Measurements from ENCODE around the gene CLEC19A. TPM values are rescaled to one million over a fixed set of nuclear protein-coding genes. Genes with fewer than 3 reads are reported as not detected.
"Not testable (repeated sequence)": the region's sequence is repeated elsewhere in the genome, so short reads cannot be mapped to it uniquely, and the experiment has no call there.

The CLEC19A gene
- total RNA-seq, 1 donor from 2014 or later = not detected

DNA sequence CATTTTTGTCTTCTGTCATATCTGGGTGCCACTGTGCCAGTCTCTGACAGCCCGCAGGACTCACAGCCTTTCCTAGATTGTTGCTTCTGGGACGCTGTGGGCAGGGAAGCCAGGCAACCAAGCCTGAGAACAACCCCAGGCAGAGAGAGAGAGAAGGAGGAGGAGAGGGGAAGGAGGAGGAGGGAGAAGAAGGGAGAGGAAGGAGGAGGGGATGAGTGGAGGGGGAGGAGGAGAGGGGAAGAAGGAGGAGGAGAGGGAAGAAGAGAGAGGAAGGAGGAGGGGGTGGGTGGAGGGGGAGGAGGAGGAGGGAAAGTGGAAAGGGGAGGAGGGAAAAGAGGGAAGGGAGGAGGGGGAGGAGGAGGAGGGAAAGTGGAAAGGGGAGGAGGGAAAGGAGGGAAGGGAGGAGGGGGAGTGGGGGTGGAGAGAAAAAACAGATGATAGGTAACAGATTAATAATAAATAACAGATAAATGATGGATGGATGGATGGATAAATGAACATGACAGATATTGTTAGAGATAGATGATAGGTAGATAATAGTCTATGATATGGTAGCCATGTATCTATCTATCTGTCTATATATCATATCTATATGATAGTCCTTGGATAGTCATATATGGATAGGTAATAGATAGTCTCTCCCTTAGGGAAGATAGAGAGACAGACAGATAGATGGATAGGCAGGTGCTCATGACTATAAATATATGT lies 29.3 kb downstream of the CLEC19A start:
- H3K4me3 ChIP-seq (ENCODE audit: low read depth, low read length) = no peak overlapping the region
- DNase-seq (ENCODE audit: low read depth) = no peak
- TF ChIP-seq, protein P1, sequence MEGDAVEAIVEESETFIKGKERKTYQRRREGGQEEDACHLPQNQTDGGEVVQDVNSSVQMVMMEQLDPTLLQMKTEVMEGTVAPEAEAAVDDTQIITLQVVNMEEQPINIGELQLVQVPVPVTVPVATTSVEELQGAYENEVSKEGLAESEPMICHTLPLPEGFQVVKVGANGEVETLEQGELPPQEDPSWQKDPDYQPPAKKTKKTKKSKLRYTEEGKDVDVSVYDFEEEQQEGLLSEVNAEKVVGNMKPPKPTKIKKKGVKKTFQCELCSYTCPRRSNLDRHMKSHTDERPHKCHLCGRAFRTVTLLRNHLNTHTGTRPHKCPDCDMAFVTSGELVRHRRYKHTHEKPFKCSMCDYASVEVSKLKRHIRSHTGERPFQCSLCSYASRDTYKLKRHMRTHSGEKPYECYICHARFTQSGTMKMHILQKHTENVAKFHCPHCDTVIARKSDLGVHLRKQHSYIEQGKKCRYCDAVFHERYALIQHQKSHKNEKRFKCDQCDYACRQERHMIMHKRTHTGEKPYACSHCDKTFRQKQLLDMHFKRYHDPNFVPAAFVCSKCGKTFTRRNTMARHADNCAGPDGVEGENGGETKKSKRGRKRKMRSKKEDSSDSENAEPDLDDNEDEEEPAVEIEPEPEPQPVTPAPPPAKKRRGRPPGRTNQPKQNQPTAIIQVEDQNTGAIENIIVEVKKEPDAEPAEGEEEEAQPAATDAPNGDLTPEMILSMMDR (conservative IDR thresholded peaks at IDR 0.05; ENCODE audit: low read depth, low read length) = no peak

DNA sequence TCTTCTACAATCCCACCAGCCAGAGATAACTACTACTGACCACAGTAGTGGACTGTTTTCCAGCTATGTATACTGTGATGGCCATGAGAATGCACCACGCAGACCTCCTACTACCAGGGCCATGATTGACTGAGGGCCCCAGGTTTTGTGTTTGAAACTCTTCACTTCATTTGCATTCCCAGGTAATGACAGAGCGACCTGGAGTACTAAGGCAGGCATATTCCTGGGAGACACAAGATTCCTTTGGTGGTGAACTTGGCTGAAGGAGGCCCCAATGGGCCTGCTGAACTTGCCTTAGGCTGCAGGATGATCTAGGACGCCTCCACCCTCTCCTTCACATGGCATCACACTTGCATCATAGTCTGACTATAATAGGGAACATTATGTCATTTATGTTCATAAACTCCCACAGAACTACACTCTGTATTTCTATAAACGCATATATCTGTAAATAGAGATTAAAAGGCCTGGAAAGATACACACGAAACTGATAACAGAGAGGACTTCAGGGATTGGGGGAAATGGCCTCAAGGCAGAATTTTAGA lies 30.4 kb downstream of the CLEC19A start:
- H3K4me3 ChIP-seq (ENCODE audit: low read depth, low read length) = no peak overlapping the region
- DNase-seq (ENCODE audit: low read depth) = no peak
- TF ChIP-seq, protein P1 (conservative IDR thresholded peaks at IDR 0.05; ENCODE audit: low read depth, low read length) = no peak

DNA sequence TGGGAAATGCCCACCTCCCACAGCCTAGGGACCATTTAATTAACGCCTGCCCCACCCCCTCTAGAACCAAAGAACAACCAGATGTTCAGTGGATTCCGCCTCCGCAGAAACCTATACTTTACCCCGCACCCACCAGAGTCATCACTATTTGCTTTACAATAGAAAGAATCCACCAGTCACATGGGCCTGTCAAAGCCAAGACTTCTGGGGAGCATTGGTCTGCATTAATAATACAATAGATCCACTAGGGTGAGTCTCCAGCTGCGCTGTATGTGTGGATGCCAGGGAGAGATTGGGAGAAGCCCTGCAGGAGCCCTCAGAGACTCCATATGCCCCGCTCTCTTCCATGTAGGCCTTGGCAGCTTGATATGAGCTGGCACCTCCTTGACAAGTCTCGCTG lies 31.3 kb downstream of the CLEC19A start:
- TF ChIP-seq, protein P1 (conservative IDR thresholded peaks at IDR 0.05; ENCODE audit: low read depth, low read length) = no peak
- no peak overlapping the region for H3K4me3 ChIP-seq (ENCODE audit: low read depth, low read length)
- DNase-seq (ENCODE audit: low read depth) = no peak

DNA sequence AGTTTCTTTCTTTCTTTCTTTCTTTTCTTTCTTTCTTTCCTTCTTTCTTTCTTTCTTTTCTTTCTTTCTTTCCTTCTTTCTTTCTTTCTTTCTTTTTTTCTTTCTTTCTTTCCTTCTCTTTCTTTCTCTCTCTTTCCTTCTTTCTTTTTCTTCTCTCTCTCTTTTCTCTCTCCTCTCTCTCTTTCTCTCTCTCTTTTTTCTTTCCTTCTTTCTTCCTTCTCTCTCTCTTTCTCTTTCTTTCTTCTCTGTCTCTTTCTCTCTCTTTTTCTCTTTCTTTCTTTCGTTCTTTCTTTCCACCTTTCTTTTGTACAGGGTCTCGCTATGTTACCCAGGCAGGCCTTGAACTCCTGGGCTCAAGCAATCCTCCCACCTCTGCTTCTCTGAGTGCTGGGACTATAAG lies 35.7 kb downstream of the CLEC19A start:
- not testable (repeated sequence) for DNase-seq (ENCODE audit: low read depth); H3K4me3 ChIP-seq (ENCODE audit: low read depth, low read length)

DNA sequence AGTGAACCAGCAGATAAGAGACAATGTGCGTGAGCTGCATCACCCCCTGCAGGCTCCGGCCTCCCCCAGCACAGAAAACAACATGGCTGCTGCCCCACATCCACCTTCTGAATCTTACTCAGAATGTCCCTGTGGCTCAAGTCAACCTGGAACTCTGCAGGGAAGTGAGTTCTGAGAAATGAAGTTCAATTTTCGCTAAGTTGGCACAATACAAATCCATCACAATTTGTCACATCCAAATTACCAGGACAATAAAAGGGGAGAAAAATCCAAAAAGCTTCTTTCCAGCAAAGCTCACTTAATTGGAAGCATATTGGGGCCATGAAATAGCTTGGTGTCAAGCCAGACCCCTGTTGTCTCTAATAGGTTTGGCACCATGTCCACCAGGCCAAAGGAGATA lies 38.1 kb downstream of the CLEC19A start:
- DNase-seq (ENCODE audit: low read depth) = no peak
- TF ChIP-seq, protein P1 (conservative IDR thresholded peaks at IDR 0.05; ENCODE audit: low read depth, low read length) = no peak
- H3K4me3 ChIP-seq (ENCODE audit: low read depth, low read length) = no peak overlapping the region

DNA sequence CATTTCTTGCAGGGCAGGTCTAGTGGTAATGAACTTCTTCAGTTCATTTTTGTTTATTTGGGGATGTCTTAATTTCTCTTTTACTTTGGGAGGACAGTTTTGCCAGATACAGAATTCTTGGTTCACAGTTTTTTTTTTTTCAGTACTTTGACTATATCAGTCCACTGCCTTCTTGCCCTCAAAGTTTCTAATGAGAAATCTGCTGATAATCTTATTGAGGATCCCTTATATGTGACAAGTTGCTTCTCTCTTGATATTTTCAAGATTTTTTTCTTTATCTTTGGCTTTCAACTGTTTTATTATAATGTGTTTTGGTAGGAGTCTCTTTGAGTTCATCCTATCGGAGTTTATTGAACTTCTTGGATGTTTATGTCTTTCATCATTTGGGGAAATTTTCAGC lies 42.8 kb downstream of the CLEC19A start:
- no peak overlapping the region for H3K4me3 ChIP-seq (ENCODE audit: low read depth, low read length)
- no peak for DNase-seq (ENCODE audit: low read depth)
- TF ChIP-seq, protein P1 (conservative IDR thresholded peaks at IDR 0.05; ENCODE audit: low read depth, low read length) = no peak

DNA sequence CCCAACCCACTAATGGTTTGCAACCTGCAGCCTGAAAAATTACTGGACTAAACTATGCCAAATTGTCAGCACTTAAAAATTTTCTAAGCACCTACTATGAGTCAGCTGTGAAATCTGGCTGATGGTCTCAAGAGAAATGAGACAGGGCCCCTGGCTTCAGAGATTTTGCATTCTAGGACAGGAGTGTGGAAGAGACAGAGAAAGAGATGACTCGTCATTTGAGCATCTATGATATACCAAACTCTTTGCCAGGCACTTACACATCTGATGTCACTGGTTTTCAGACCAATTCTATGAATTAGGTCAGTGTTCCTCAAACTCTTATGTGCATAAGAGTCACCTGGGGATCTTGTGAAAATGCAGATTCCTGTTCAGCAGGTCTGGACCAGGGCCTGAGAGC lies 44.4 kb downstream of the CLEC19A start:
- TF ChIP-seq, protein P1 (conservative IDR thresholded peaks at IDR 0.05; ENCODE audit: low read depth, low read length) = no peak
- H3K4me3 ChIP-seq (ENCODE audit: low read depth, low read length) = no peak overlapping the region
- DNase-seq (ENCODE audit: low read depth) = no peak
